VCaP (cell line): Measurements from ENCODE around the gene SLX1A.
"Not testable (repeated sequence)": the region's sequence is repeated elsewhere in the genome, so short reads cannot be mapped to it uniquely, and the experiment has no call there.

Experiments used
- H3K27ac ChIP-seq: fragments of 450-650 bp; 2 replicates; pipeline ENCODE4 v1.5.1; 2017

Gene SLX1A

GRCh38 chr16:30217082-30217481 is 23.4 kb downstream of the SLX1A start:
- H3K27ac ChIP-seq: not testable (repeated sequence)
